BE2C (cell line): ENCODE measurements around the gene AMPD1.

ENCODE experiments used
- DNase-seq: peaks from one replicate; pipeline ENCODE4 v3.0.0-alpha.2; 2020
- H3K27me3 ChIP-seq: fragments of 250-450 bp; sonication (Bioruptor Pico); 2 replicates; pipeline ENCODE4 v1.5.1; 2020; ENCODE audit warnings: mild to moderate bottlenecking
- H3K36me3 ChIP-seq: fragments of 250-450 bp; sonication (Bioruptor Pico); 2 replicates; pipeline ENCODE4 v1.5.1; 2020; ENCODE audit warnings: mild to moderate bottlenecking
- H3K4me1 ChIP-seq: fragments of 250-450 bp; sonication (Bioruptor Pico); 2 replicates; pipeline ENCODE4 v1.5.1; 2020
- H3K4me3 ChIP-seq: 2 replicates; pipeline ENCODE4 v1.5.1; 2011; ENCODE audit warnings: low read depth, low read length
- H3K9me3 ChIP-seq: fragments of 250-450 bp; sonication (Bioruptor Pico); 2 replicates; pipeline ENCODE4 v1.5.1; 2020
- CTCF ChIP-seq: IDR thresholded peaks from 2 replicates; pipeline ENCODE4 v1.5.1; 2012; ENCODE audit warnings: mild to moderate bottlenecking, low read depth, low read length

AMPD1 gene

GRCh38 chr1:114710360-114710759 lies 15.0 kb upstream of the AMPD1 start:
- Histone ChIP-seq H3K36me3 (peaks cover 55% of the 10 kb centered on the region), H3K4me1 (peaks cover 1% of the 10 kb centered on the region; the same call in 1 of the 2 replicates), H3K27me3 (no peaks in the 10 kb centered on the region), H3K4me3 (no peak overlapping the region), H3K9me3 (no peaks in the 10 kb centered on the region)
- no peak for TF ChIP-seq CTCF
- no peak for DNase-seq

- Histone ChIP-seq H3K27me3 (no peaks in the 10 kb centered on the region), H3K4me3 (no peak overlapping the region), H3K4me1 (no peaks in the 10 kb centered on the region), H3K9me3 (no peaks in the 10 kb centered on the region), H3K36me3 (peaks cover 44% of the 10 kb centered on the region)
- no peak for TF ChIP-seq CTCF
- no peak for DNase-seq
Observed at GRCh38 chr1:114707604-114708003, 12.3 kb upstream of the AMPD1 start.

GRCh38 chr1:114703242-114703641 lies 7.9 kb upstream of the AMPD1 start:
- Histone ChIP-seq H3K9me3 (no peaks in the 10 kb centered on the region), H3K4me3 (no peak overlapping the region), H3K36me3 (peaks cover 15% of the 10 kb centered on the region), H3K4me1 (no peaks in the 10 kb centered on the region), H3K27me3 (peaks cover 17% of the 10 kb centered on the region)
- DNase-seq = no peak
- no peak for TF ChIP-seq CTCF

- no peaks in the 10 kb centered on the region for H3K9me3 ChIP-seq
- H3K4me1 ChIP-seq = no peaks in the 10 kb centered on the region
- TF ChIP-seq CTCF = no peak
- H3K27me3 ChIP-seq = peaks cover 18% of the 10 kb centered on the region
- H3K4me3 ChIP-seq = no peak overlapping the region
- no peak for DNase-seq
- peaks cover 10% of the 10 kb centered on the region for H3K36me3 ChIP-seq
Observed at GRCh38 chr1:114702737-114703136, 7.4 kb upstream of the AMPD1 start.

- DNase-seq = no peak
- Histone ChIP-seq H3K27me3 (peaks cover 26% of the 10 kb centered on the region), H3K4me1 (no peaks in the 10 kb centered on the region), H3K36me3 (peaks cover 2% of the 10 kb centered on the region), H3K9me3 (no peaks in the 10 kb centered on the region), H3K4me3 (no peak overlapping the region)
- TF ChIP-seq CTCF = no peak
Observed at GRCh38 chr1:114701931-114702330, 6.6 kb upstream of the AMPD1 start.

- Histone ChIP-seq H3K27me3 (peaks cover 39% of the 10 kb centered on the region), H3K4me1 (no peaks in the 10 kb centered on the region), H3K36me3 (no peaks in the 10 kb centered on the region; the same call in 1 of the 2 replicates), H3K4me3 (no peak overlapping the region), H3K9me3 (no peaks in the 10 kb centered on the region)
- no peak for DNase-seq
- no peak for TF ChIP-seq CTCF
Observed at GRCh38 chr1:114700036-114700600, 4.8 kb upstream of the AMPD1 start.
